ENCODE measurements around the gene SLC35B4.
"Not testable (repeated sequence)": the region's sequence is repeated elsewhere in the genome, so short reads cannot be mapped to it uniquely, and the experiment has no call there.

The SLC35B4 gene

GRCh38 chr7:134311807-134312206, 4.9 kb downstream of the SLC35B4 start:
- no peak for DNase-seq (ENCODE audit: low read depth, low spot score)
- no peak for TF ChIP-seq POLR2AphosphoS5 (IDR thresholded peaks at IDR 0.05; ENCODE audit: borderline replicate concordance, low read depth, low read length)
- TF ChIP-seq EZH2 (IDR thresholded peaks at IDR 0.05), result no peak
- no peak for TF ChIP-seq FOXP2 (optimal IDR thresholded peaks at IDR 0.05; ENCODE audit: control extremely low read depth, extremely low read length, insufficient read depth)
- Histone ChIP-seq H3K36me3 (ENCODE audit: insufficient read depth, low read length) (no peaks in the 10 kb centered on the region), H3K27ac (no peak overlapping the region), H3K4me3 (no peak overlapping the region), H3K9me3 (ENCODE audit: low read depth, low read length) (no peaks in the 10 kb centered on the region), H3K9ac (ENCODE audit: insufficient read length) (no peak overlapping the region)

DNA sequence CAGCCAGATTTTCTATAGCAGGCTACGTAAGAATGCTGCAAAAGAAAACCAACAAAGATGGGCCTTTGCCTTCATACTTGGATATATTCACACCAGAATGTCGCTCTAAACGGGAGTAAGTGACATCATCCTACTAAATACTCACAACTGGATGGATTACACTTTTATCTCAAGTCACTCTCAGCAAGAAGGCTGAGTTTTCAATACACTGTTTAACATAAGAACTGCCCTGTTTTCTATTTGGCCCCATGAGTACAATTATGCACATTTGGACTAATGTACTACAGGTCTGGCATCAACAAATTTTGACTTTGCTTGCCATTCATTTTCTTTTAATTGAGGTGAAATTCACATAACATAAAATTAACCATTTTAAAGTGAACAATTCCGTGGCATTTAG, 8.2 kb downstream of the SLC35B4 start:
- no peak overlapping the region for H3K4me3 ChIP-seq
- no peak overlapping the region for H3K27ac ChIP-seq
- peaks cover 8% of the 10 kb centered on the region; the same call in 1 of the 2 replicates for H3K36me3 ChIP-seq (ENCODE audit: insufficient read depth, low read length)
- DNase-seq (ENCODE audit: low read depth, low spot score), result no peak
- H3K9me3 ChIP-seq (ENCODE audit: low read depth, low read length), result no peaks in the 10 kb centered on the region
- no peak overlapping the region for H3K9ac ChIP-seq (ENCODE audit: insufficient read length)
- no peak for TF ChIP-seq FOXP2 (optimal IDR thresholded peaks at IDR 0.05; ENCODE audit: control extremely low read depth, extremely low read length, insufficient read depth)
- no peak for TF ChIP-seq EZH2 (IDR thresholded peaks at IDR 0.05)
- TF ChIP-seq POLR2AphosphoS5 (IDR thresholded peaks at IDR 0.05; ENCODE audit: borderline replicate concordance, low read depth, low read length), result no peak

DNA sequence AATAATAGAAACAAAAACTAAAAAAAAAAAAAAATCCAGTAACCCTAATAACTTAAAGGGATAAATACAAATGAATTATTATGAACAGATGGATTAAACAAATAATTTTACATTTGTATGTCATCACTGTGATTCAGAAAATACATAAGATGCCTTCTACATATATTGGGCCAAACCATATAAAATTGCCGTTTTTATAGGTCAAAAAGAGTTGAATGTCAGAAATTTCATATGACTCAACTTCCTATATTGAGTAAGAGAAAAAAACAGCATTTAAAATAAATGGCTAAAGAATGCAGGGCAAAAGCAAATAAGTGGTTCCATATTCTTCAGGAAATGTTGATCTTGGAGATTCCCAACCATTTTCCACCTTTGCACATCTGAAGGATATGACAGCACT, 9.4 kb downstream of the SLC35B4 start:
- no peaks in the 10 kb centered on the region for H3K9me3 ChIP-seq (ENCODE audit: low read depth, low read length)

GRCh38 chr7:134302120-134302519, 14.6 kb downstream of the SLC35B4 start:
- no peaks in the 10 kb centered on the region for H3K9me3 ChIP-seq (ENCODE audit: low read depth, low read length)

More for the DNA sequence above, 9.4 kb downstream of the SLC35B4 start:
- Histone ChIP-seq H3K36me3 (ENCODE audit: insufficient read depth, low read length) (peaks cover 8% of the 10 kb centered on the region; the same call in 1 of the 2 replicates), H3K27ac (no peak overlapping the region), H3K9ac (ENCODE audit: insufficient read length) (no peak overlapping the region), H3K4me3 (no peak overlapping the region)
- no peak for DNase-seq (ENCODE audit: low read depth, low spot score)
- TF ChIP-seq EZH2 (IDR thresholded peaks at IDR 0.05) (no peak), POLR2AphosphoS5 (IDR thresholded peaks at IDR 0.05; ENCODE audit: borderline replicate concordance, low read depth, low read length) (no peak), FOXP2 (optimal IDR thresholded peaks at IDR 0.05; ENCODE audit: control extremely low read depth, extremely low read length, insufficient read depth) (no peak)

GRCh38 chr7:134301592-134301991, 15.1 kb downstream of the SLC35B4 start:
- Histone ChIP-seq H3K36me3 (ENCODE audit: insufficient read depth, low read length) (peaks cover 33% of the 10 kb centered on the region; the same call in 1 of the 2 replicates), H3K9me3 (ENCODE audit: low read depth, low read length) (no peaks in the 10 kb centered on the region), H3K27ac (no peak overlapping the region), H3K4me3 (no peak overlapping the region), H3K9ac (ENCODE audit: insufficient read length) (no peak overlapping the region)
- no peak for DNase-seq (ENCODE audit: low read depth, low spot score)
- TF ChIP-seq EZH2 (IDR thresholded peaks at IDR 0.05) (no peak), FOXP2 (optimal IDR thresholded peaks at IDR 0.05; ENCODE audit: control extremely low read depth, extremely low read length, insufficient read depth) (no peak), POLR2AphosphoS5 (IDR thresholded peaks at IDR 0.05; ENCODE audit: borderline replicate concordance, low read depth, low read length) (no peak)

More at GRCh38 chr7:134302120-134302519, 14.6 kb downstream of the SLC35B4 start:
- H3K9ac ChIP-seq (ENCODE audit: insufficient read length), result no peak overlapping the region
- H3K36me3 ChIP-seq (ENCODE audit: insufficient read depth, low read length), result peaks cover 33% of the 10 kb centered on the region; the same call in 1 of the 2 replicates
- TF ChIP-seq POLR2AphosphoS5 (IDR thresholded peaks at IDR 0.05; ENCODE audit: borderline replicate concordance, low read depth, low read length), result no peak
- TF ChIP-seq EZH2 (IDR thresholded peaks at IDR 0.05), result no peak
- no peak for TF ChIP-seq FOXP2 (optimal IDR thresholded peaks at IDR 0.05; ENCODE audit: control extremely low read depth, extremely low read length, insufficient read depth)
- no peak for DNase-seq (ENCODE audit: low read depth, low spot score)
- no peak overlapping the region for H3K4me3 ChIP-seq
- H3K27ac ChIP-seq, result no peak overlapping the region

- Histone ChIP-seq H3K9me3 (ENCODE audit: low read depth, low read length) (no peaks in the 10 kb centered on the region), H3K4me3 (no peak overlapping the region), H3K27ac (no peak overlapping the region), H3K9ac (ENCODE audit: insufficient read length) (no peak overlapping the region), H3K36me3 (ENCODE audit: insufficient read depth, low read length) (peaks cover 39% of the 10 kb centered on the region; the same call in 1 of the 2 replicates)
- TF ChIP-seq EZH2 (IDR thresholded peaks at IDR 0.05) (no peak), POLR2AphosphoS5 (IDR thresholded peaks at IDR 0.05; ENCODE audit: borderline replicate concordance, low read depth, low read length) (no peak), FOXP2 (optimal IDR thresholded peaks at IDR 0.05; ENCODE audit: control extremely low read depth, extremely low read length, insufficient read depth) (no peak)
- DNase-seq (ENCODE audit: low read depth, low spot score), result no peak
These were observed 15.7 kb downstream of the SLC35B4 start for GRCh38 chr7:134300988-134301387.

DNA sequence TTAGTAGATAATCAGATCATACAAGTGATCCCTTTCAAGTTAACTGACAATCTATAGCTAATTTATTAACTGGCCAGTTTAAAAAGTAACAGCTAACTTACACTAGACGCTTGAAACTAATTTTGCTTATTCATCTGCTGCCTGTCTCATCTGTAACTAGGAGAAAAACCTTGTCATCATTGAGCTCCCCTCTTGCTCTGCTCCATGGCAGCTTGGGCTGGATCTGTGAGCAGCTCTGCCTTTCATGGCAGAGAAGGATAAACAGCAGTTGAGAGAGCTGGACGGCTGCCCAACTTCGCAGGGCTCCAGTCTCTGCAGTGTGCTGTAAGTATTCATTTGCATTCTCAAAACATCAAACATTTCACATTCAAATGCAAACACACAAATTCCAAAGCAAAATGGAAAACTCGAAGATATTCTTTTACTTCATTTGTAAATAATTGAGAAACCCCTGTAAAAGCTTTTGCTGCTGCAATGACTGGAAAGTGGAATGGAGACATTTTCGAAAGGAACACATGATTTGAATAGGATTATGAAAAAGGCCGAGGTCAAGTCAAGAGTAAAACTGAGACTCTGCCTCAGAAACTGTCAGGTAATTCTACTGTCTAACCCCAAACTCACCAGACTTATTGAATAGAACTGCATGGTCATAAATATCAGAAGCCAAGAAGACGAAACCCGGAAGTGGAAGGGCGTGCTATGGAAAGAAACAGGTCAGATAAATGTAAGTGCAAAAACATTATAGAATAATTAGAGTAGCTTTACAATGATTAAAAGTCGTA, 17.6 kb downstream of the SLC35B4 start:
- no peak for DNase-seq (ENCODE audit: low read depth, low spot score)
- H3K27ac ChIP-seq, result no peak overlapping the region

DNA sequence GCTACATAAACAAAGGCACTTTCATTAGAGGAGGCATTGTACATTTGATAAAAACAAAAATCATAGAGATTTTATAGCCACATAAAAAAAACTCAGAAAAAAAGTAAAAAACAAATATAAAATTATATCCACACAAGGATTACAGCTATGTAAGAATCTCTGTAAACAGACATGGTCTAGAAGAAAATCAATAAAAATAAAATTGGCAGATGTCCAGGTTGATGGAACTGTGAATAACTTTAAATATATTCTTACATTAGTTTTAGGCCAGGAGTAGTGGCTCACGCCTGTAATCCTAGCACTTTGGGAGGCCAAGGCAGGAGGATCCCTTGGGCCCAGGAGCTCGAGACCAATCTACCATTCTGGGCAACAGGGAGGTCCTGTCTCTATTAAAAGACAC, 19.2 kb downstream of the SLC35B4 start:
- no peak overlapping the region for H3K9ac ChIP-seq (ENCODE audit: insufficient read length)
- no peaks in the 10 kb centered on the region for H3K9me3 ChIP-seq (ENCODE audit: low read depth, low read length)
- TF ChIP-seq EZH2 (IDR thresholded peaks at IDR 0.05) (no peak), POLR2AphosphoS5 (IDR thresholded peaks at IDR 0.05; ENCODE audit: borderline replicate concordance, low read depth, low read length) (no peak), FOXP2 (optimal IDR thresholded peaks at IDR 0.05; ENCODE audit: control extremely low read depth, extremely low read length, insufficient read depth) (no peak)
- H3K4me3 ChIP-seq, result no peak overlapping the region
- peaks cover 48% of the 10 kb centered on the region; the same call in 1 of the 2 replicates for H3K36me3 ChIP-seq (ENCODE audit: insufficient read depth, low read length)
- DNase-seq (ENCODE audit: low read depth, low spot score), result no peak
- H3K27ac ChIP-seq, result no peak overlapping the region

More for the DNA sequence above, 17.6 kb downstream of the SLC35B4 start:
- Histone ChIP-seq H3K9ac (ENCODE audit: insufficient read length) (no peak overlapping the region), H3K36me3 (ENCODE audit: insufficient read depth, low read length) (peaks cover 47% of the 10 kb centered on the region; the same call in 1 of the 2 replicates), H3K9me3 (ENCODE audit: low read depth, low read length) (no peaks in the 10 kb centered on the region), H3K4me3 (no peak overlapping the region)
- no peak for TF ChIP-seq POLR2AphosphoS5 (IDR thresholded peaks at IDR 0.05; ENCODE audit: borderline replicate concordance, low read depth, low read length)
- TF ChIP-seq FOXP2 (optimal IDR thresholded peaks at IDR 0.05; ENCODE audit: control extremely low read depth, extremely low read length, insufficient read depth), result no peak
- TF ChIP-seq EZH2 (IDR thresholded peaks at IDR 0.05), result no peak

DNA sequence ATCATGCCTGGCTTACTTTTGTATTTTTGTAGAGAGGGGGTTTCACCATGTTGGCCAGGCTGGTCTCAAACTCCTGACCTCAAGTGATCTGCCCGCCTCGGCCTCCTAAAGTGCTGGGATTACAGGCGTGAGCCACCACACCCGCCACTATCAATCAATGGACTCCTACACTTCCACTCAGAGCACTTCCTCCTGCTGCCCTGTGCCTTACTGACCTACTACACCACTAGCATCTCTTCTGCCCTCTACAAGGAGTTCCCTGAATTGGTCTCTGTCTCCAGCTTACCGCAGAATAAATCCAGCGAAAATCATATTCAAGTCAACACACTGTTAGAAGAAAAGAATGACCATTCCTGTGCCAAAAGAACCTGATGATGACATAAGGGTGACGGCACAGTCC, 20.7 kb downstream of the SLC35B4 start:
- DNase-seq (ENCODE audit: low read depth, low spot score); H3K4me3 ChIP-seq; H3K9ac ChIP-seq (ENCODE audit: insufficient read length); H3K9me3 ChIP-seq (ENCODE audit: low read depth, low read length); H3K27ac ChIP-seq: not testable (repeated sequence)
- H3K36me3 ChIP-seq (ENCODE audit: insufficient read depth, low read length), result peaks cover 39% of the 10 kb centered on the region; the same call in 1 of the 2 replicates
